ENCODE data around the gene PCED1B. TPM values are rescaled to one million over a fixed set of nuclear protein-coding genes. Genes with fewer than 3 reads are reported as not detected.
"Not testable (repeated sequence)": the region's sequence is repeated elsewhere in the genome, so short reads cannot be mapped to it uniquely, and the experiment has no call there.

PCED1B gene
- total RNA-seq, 1 experiment from 2014 or later, result 6.6 TPM

- TF ChIP-seq IRF1 (CRISPR knock-in tag; IDR thresholded peaks at IDR 0.05), result no peak
- no peak for TF ChIP-seq ZNF232 (CRISPR knock-in tag; IDR thresholded peaks at IDR 0.05)
- TF ChIP-seq CREM (CRISPR knock-in tag; IDR thresholded peaks at IDR 0.05), result no peak
- TF ChIP-seq RELA (CRISPR knock-in tag; IDR thresholded peaks at IDR 0.05; ENCODE audit: borderline replicate concordance), result no peak
These were observed 115.1 kb downstream of the PCED1B start (continued) for GRCh38 chr12:47194501-47194900.

GRCh38 chr12:47200446-47200845, 121.0 kb downstream of the PCED1B start:
- CTCF ChIA-PET, result no interaction called here
- H3K27ac Mint-ChIP-seq, result no peak overlapping the region
- 0 out of 2 replicates have a peak, but pooled peaks cover 4% of the 10 kb centered on the region for H3K36me3 Mint-ChIP-seq
- H3K9me3 Mint-ChIP-seq, result peaks cover 9% of the 10 kb centered on the region; the same call in 1 of the 2 replicates
- TF ChIP-seq GTF2I (CRISPR knock-in tag; conservative IDR thresholded peaks at IDR 0.05) (no peak), ARID4B (CRISPR knock-in tag; IDR thresholded peaks at IDR 0.05; ENCODE audit: borderline replicate concordance) (no peak), RELA (CRISPR knock-in tag; IDR thresholded peaks at IDR 0.05; ENCODE audit: borderline replicate concordance) (no peak), SP1 (CRISPR knock-in tag; conservative IDR thresholded peaks at IDR 0.05) (no peak), ATF1 (CRISPR knock-in tag; IDR thresholded peaks at IDR 0.05) (no peak), ZNF121 (CRISPR knock-in tag; IDR thresholded peaks at IDR 0.05) (no peak), TCF7 (CRISPR knock-in tag; IDR thresholded peaks at IDR 0.05; ENCODE audit: low read depth) (no peak), MYBL2 (CRISPR knock-in tag; IDR thresholded peaks at IDR 0.05) (no peak), ESRRA (CRISPR knock-in tag; IDR thresholded peaks at IDR 0.05; ENCODE audit: borderline replicate concordance) (no peak), IRF1 (CRISPR knock-in tag; IDR thresholded peaks at IDR 0.05) (no peak), ATF6 (CRISPR knock-in tag; IDR thresholded peaks at IDR 0.05) (no peak), ZNF281 (CRISPR knock-in tag; IDR thresholded peaks at IDR 0.05) (no peak), ATF2 (CRISPR knock-in tag; IDR thresholded peaks at IDR 0.05; ENCODE audit: borderline replicate concordance, low read depth) (no peak)
- H3K4me3 Mint-ChIP-seq, result no peak overlapping the region
- no peak for ATAC-seq
- no peak for DNase-seq (ENCODE audit: low spot score)
- POLR2A ChIA-PET, result no interaction called here
- no peaks in the 10 kb centered on the region for H3K27me3 Mint-ChIP-seq (ENCODE audit: low read depth)
- peaks cover 9% of the 10 kb centered on the region for H3K4me1 Mint-ChIP-seq

- POLR2A ChIA-PET; H3K9me3 Mint-ChIP-seq; DNase-seq (ENCODE audit: low spot score); H3K27ac Mint-ChIP-seq; H3K27me3 Mint-ChIP-seq (ENCODE audit: low read depth); CTCF ChIA-PET; H3K36me3 Mint-ChIP-seq; ATAC-seq; H3K4me3 Mint-ChIP-seq: not testable (repeated sequence)
- peaks cover 16% of the 10 kb centered on the region for H3K4me1 Mint-ChIP-seq
These were observed 121.8 kb downstream of the PCED1B start for GRCh38 chr12:47201190-47201589.

Data from WTC11 (cell line).